ENCODE results near the gene PAK6.

The PAK6 gene

GRCh38 chr15:40250771-40251483 lies 12.1 kb downstream of the PAK6 start:
- Histone ChIP-seq H3K4me3 (ENCODE audit: low read depth in 1 of 2, low read length in 1 of 2) (no peak overlapping the region), H3K9me3 (no peaks in the 10 kb centered on the region), H3K36me3 (no peaks in the 10 kb centered on the region), H3K27ac (no peak overlapping the region), H3K4me1 (ENCODE audit: control insufficient read depth in 1 of 2, insufficient read depth in 1 of 2, low read depth in 1 of 2, low read length in 1 of 2) (peaks cover 11 to 17% of the 10 kb centered on the region in 2 experiments), H3K27me3 (peaks cover 62% of the 10 kb centered on the region)
- TF ChIP-seq CTCF (IDR thresholded peaks at IDR 0.05), result no peak

- no peak for TF ChIP-seq CTCF (IDR thresholded peaks at IDR 0.05)
- H3K4me3 ChIP-seq (ENCODE audit: low read depth in 1 of 2, low read length in 1 of 2), result peak overlapping the region in 1 of 2 experiments; percentile 57
- no peak overlapping the region for H3K27ac ChIP-seq
- peaks cover 62% of the 10 kb centered on the region for H3K27me3 ChIP-seq
- H3K4me1 ChIP-seq (ENCODE audit: control insufficient read depth in 1 of 2, insufficient read depth in 1 of 2, low read depth in 1 of 2, low read length in 1 of 2), result peaks cover 11 to 17% of the 10 kb centered on the region in 2 experiments
- H3K9me3 ChIP-seq, result no peaks in the 10 kb centered on the region
- H3K36me3 ChIP-seq, result no peaks in the 10 kb centered on the region
These were observed 12.8 kb downstream of the PAK6 start for GRCh38 chr15:40251486-40252140.

GRCh38 chr15:40252141-40252437 lies 13.2 kb downstream of the PAK6 start:
- H3K36me3 ChIP-seq, result no peaks in the 10 kb centered on the region
- peaks cover 62% of the 10 kb centered on the region for H3K27me3 ChIP-seq
- peaks cover 11 to 17% of the 10 kb centered on the region in 2 experiments for H3K4me1 ChIP-seq (ENCODE audit: control insufficient read depth in 1 of 2, insufficient read depth in 1 of 2, low read depth in 1 of 2, low read length in 1 of 2)
- TF ChIP-seq CTCF (IDR thresholded peaks at IDR 0.05), result no peak
- peak overlapping the region in 1 of 2 experiments; percentile 57 for H3K4me3 ChIP-seq (ENCODE audit: low read depth in 1 of 2, low read length in 1 of 2)
- H3K27ac ChIP-seq, result no peak overlapping the region
- H3K9me3 ChIP-seq, result no peaks in the 10 kb centered on the region

- H3K4me1 ChIP-seq (ENCODE audit: control insufficient read depth in 1 of 2, insufficient read depth in 1 of 2, low read depth in 1 of 2, low read length in 1 of 2), result peaks cover 11 to 17% of the 10 kb centered on the region in 2 experiments
- no peak for TF ChIP-seq CTCF (IDR thresholded peaks at IDR 0.05)
- no peak overlapping the region for H3K27ac ChIP-seq
These were observed 13.7 kb downstream of the PAK6 start for GRCh38 chr15:40252438-40253166.

GRCh38 chr15:40253167-40253790 lies 14.4 kb downstream of the PAK6 start:
- H3K9me3 ChIP-seq, result no peaks in the 10 kb centered on the region
- no peak for TF ChIP-seq CTCF (IDR thresholded peaks at IDR 0.05)
- H3K27ac ChIP-seq, result no peak overlapping the region
- H3K36me3 ChIP-seq, result no peaks in the 10 kb centered on the region
- peaks cover 11 to 17% of the 10 kb centered on the region in 2 experiments for H3K4me1 ChIP-seq (ENCODE audit: control insufficient read depth in 1 of 2, insufficient read depth in 1 of 2, low read depth in 1 of 2, low read length in 1 of 2)
- H3K4me3 ChIP-seq (ENCODE audit: low read depth in 1 of 2, low read length in 1 of 2), result peak overlapping the region; percentile 10 to 57
- peaks cover 62% of the 10 kb centered on the region for H3K27me3 ChIP-seq

More at GRCh38 chr15:40252438-40253166, 13.7 kb downstream of the PAK6 start:
- H3K4me3 ChIP-seq (ENCODE audit: low read depth in 1 of 2, low read length in 1 of 2), result peak overlapping the region; percentile 10 to 57
- peaks cover 62% of the 10 kb centered on the region for H3K27me3 ChIP-seq
- H3K9me3 ChIP-seq, result no peaks in the 10 kb centered on the region
- H3K36me3 ChIP-seq, result no peaks in the 10 kb centered on the region

Measured in neutrophil (primary cell).